ENCODE results near the gene SPG11. TPM values are rescaled to one million over a fixed set of nuclear protein-coding genes. Genes with fewer than 3 reads are reported as not detected.

The SPG11 gene
- total RNA-seq, 1 experiment from 2014 or later = 38.3 TPM

- WGBS (ENCODE audit: extremely low coverage, insufficient read length, low lambda C conversion rate) = no CpG with 5 or more reads among the region's 4 CpGs
- Histone ChIP-seq H3K4ac (ENCODE audit: low read depth, low read length) (no peak overlapping the region), H4K5ac (ENCODE audit: insufficient read length, low read depth, low read length) (no peak overlapping the region), H4K8ac (replicated peaks; ENCODE audit: insufficient read length, low read depth, low read length) (no peak overlapping the region), H2BK15ac (ENCODE audit: low read depth, low read length) (no peak overlapping the region), H3K56ac (ENCODE audit: insufficient read length, low read depth, low read length) (no peak overlapping the region), H3K79me2 (ENCODE audit: insufficient read depth, low read length) (no peaks in the 10 kb centered on the region), H3K23ac (ENCODE audit: insufficient read length, low read depth, low read length) (no peak overlapping the region), H3K4me2 (ENCODE audit: insufficient read depth, insufficient read length, low read length) (no peak overlapping the region), H2BK20ac (ENCODE audit: low read depth, low read length, poor library complexity, severe bottlenecking) (no peak overlapping the region), H3K18ac (ENCODE audit: insufficient read length, low read depth, low read length) (no peak overlapping the region), H4K91ac (ENCODE audit: insufficient read length, low read depth, low read length) (no peak overlapping the region), H2BK12ac (ENCODE audit: insufficient read length, low read depth, low read length) (no peak overlapping the region), H3K9ac (ENCODE audit: extremely low read depth, insufficient read length, low read length) (no peak overlapping the region), H2AK5ac (ENCODE audit: insufficient read length, low read length) (no peak overlapping the region), H3K23me2 (ENCODE audit: insufficient read length, low read depth, low read length, poor library complexity, severe bottlenecking) (no peaks in the 10 kb centered on the region), H3K27ac (ENCODE audit: insufficient read length, low read depth, low read length) (no peak overlapping the region), H2AFZ (ENCODE audit: low read length) (no peak overlapping the region), H2BK120ac (ENCODE audit: low read depth, low read length, poor library complexity, severe bottlenecking) (no peak overlapping the region), H3K79me1 (ENCODE audit: insufficient read depth, low read depth, low read length, poor library complexity, severe bottlenecking) (no peaks in the 10 kb centered on the region), H2BK5ac (ENCODE audit: insufficient read length, low read length) (no peak overlapping the region), H3T11ph (ENCODE audit: low read length) (no peak overlapping the region), H3K4me1 (ENCODE audit: insufficient read depth, low read length) (no peaks in the 10 kb centered on the region), H3K27me3 (ENCODE audit: insufficient read depth, low read length) (no peaks in the 10 kb centered on the region), H3K9me3 (ENCODE audit: control insufficient read depth, low read depth, low read length) (peaks cover 23% of the 10 kb centered on the region), H4K20me1 (ENCODE audit: control insufficient read depth, insufficient read depth, insufficient read length) (no peaks in the 10 kb centered on the region), H3K14ac (ENCODE audit: insufficient read depth, low read length) (no peak overlapping the region)
- no peaks in the 10 kb centered on the region for H3K4me1 Mint-ChIP-seq
- no peak for DNase-seq
- peaks cover 18 to 23% of the 10 kb centered on the region in 2 experiments; a peak in 4 of 5 replicates for H3K9me3 Mint-ChIP-seq
- H3K4me3 Mint-ChIP-seq = no peak overlapping the region
- TF ChIP-seq CTCF (conservative IDR thresholded peaks at IDR 0.05) = no peak
- H3K27ac Mint-ChIP-seq = no peak overlapping the region
- no peaks in the 10 kb centered on the region; the same call in 1 of the 2 replicates for H3K27me3 Mint-ChIP-seq (ENCODE audit: low read depth)
- peaks cover 61 to 77% (median 73%) of the 10 kb centered on the region in 3 experiments for H3K36me3 Mint-ChIP-seq (ENCODE audit: insufficient read depth in 1 of 3, low read depth in 3 of 3)
Measured at GRCh38 chr15:44566155-44566540, 97.3 kb downstream of the SPG11 start.
